GM21447 (cell line): Measurements from ENCODE around the gene DCTN1.
"Not testable (repeated sequence)": the region's sequence is repeated elsewhere in the genome, so short reads cannot be mapped to it uniquely, and the experiment has no call there.

Experiments used
- ATAC-seq: cut with Tn5 transposase; IDR thresholded peaks from one replicate; pipeline ENCODE4 v1.9.1; 2021; ENCODE audit not compliant: unreplicated experiment

DCTN1 gene

GRCh38 chr2:74372674-74373073 lies 7.4 kb downstream of the DCTN1 start:
- no peak for ATAC-seq

- no peak for ATAC-seq
Observed at GRCh38 chr2:74371421-74371820, 8.7 kb downstream of the DCTN1 start.

GRCh38 chr2:74369976-74370375 lies 10.1 kb downstream of the DCTN1 start:
- ATAC-seq, result no peak

- ATAC-seq, result no peak
Observed at GRCh38 chr2:74368499-74368898, 11.6 kb downstream of the DCTN1 start.

GRCh38 chr2:74367789-74368188 lies 12.3 kb downstream of the DCTN1 start:
- ATAC-seq, result no peak

DNA sequence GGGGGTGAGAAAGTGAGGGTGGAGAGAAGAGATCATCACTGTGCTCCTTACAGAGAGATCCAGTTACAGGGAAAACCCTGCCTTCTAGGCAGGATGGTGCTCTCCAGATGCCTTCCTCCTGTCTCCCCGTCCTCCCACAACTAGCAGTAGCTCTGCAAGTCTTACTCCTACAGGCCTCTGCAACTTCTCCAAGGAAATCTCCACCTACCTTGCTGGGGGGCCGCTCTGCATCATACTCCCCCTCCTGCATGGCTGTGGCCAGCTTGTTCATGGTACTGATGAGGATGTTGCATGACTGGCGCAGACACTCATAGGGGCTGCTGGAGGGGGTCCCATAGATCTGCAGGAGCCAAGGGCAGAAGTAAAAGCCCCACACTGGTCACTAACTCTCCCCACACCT lies 14.1 kb downstream of the DCTN1 start:
- no peak for ATAC-seq

DNA sequence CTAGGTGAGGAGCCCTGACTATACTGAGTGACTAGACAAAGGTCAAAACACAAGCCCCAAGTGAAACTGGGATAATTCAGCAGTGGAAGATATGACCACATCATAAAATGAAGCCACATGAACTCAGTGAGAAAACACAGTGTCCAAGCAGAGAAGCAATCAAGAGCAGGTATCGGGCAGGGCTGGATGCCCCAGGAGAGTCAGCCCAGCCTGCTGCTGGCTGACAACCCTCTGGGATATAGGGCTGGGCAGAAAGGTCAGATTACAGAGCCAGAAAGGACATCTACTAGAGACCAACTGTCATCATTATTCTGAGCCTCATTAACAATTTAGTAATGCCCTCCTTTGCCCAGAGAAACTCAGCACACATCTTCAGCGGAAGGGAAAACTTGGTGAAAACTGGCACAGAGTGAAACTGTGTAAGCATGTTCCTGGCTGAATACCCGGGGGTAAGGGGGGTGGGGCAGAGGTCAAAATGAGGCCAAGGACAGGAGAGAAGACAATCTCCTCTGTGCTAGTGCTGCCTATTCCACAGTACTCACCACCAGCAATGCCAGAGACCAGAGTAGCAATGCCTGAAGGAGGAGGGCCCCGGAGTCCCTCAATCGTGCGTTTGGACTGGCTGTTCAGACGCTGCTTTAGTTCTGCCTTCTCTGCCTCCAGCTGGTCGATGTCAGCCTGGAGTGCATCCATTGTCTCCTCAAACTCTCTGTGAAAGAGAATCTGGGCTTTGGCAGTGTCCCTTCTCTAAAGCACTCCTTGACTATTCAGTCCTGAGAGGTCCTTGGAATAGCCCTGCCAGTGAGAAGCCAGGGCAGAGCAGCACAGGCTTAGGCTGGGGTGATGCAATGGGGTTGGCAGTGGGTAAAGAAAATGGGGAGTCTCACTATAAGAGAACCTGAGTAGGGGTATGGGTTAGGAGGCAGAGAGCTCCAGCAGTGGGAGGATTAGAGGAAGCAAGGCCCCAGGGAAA lies 15.3 kb downstream of the DCTN1 start:
- no peak for ATAC-seq

DNA sequence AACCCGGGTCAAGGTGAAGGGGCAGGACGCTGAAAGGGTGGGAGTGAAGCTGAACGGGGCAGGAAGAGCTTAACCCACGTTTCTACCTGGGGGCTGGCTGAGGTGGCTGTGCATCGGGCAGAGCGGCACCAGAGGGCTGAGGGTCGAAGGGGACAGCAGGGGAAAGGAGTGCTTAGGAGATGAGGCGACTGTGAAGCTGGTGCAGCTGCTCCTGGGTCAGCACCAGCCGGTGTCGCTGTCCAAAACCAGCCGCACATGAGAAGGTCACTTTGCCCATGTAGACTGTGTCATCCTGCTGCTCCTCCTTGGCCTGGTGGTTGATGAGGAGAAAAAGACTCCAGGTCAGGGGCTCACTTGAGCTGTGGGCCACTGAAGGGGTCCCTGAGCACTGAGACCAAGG lies 18.8 kb downstream of the DCTN1 start:
- no peak for ATAC-seq

DNA sequence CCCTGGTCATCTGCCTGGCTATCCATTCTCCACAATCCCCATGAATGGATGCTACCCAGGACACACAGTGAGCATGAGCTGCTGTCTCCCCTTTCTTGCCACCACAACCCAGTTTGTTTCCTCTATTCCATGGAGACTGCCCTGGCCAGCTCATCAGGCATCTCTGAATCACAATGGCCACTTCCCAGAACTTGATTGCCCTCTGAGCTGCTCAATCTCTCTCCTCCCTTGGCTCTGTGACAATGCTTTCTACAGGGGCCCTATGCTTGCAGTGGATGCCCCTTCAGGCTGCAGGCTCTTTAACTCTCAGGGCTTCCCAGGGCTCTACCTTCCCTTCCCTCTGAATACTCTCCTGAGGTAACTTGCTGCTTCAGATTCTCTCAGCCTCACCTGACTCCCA lies 22.5 kb downstream of the DCTN1 start:
- ATAC-seq, result no peak

- no peak for ATAC-seq
Observed at GRCh38 chr2:74349889-74350288, 30.2 kb downstream of the DCTN1 start.

GRCh38 chr2:74347742-74348141 lies 32.4 kb downstream of the DCTN1 start:
- ATAC-seq, result no peak

DNA sequence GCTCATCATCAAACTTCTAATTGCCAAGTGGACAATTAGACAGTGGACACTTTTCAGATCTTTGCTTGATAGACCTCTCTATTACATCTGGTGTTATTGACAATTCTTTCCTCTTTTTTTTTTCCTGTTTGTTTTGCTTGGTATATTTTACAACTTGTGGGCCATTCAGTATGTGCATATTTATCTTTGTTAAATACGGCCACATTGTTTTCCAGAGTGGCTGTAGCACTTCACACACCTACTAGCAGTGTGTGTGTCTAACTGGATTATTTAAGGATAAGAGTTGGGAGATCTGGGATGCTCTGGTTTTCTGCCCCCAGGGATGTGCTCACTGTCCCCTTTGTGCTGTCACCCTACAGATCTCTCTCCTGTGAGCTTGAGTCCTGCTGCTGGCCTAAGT lies 32.8 kb downstream of the DCTN1 start:
- no peak for ATAC-seq

DNA sequence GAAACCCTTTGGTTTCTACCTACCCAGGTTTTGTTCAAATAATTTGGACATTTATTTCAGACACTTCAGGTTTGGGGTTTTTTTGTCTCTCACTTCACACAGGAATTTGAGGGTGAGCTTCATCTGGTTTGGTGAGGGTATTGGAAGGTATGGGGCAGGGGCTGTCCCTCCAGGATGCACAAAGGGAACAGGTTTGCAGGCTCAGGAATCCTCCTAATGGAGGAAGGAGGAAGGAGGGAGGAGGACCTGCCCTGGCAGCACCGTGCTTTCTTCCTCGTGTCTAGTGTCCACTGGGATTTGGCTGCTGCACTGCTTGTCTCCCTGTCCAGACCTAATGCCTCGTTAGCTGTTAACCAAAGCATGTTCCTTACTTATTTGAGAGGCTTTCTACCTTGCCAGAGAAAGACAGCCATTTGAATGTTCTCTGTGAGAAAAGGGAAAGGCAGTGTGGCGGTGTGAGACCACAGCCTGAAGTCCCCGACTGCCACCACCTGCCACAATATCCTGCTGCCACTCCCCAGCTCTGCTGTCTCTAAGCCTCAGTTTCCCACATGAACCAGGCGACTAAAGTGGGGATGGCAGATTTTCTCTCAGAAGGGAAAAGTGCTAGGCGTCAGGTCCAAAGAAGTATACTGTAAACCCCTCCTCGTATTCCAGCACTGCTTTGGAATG lies 34.7 kb downstream of the DCTN1 start:
- ATAC-seq, result no peak

DNA sequence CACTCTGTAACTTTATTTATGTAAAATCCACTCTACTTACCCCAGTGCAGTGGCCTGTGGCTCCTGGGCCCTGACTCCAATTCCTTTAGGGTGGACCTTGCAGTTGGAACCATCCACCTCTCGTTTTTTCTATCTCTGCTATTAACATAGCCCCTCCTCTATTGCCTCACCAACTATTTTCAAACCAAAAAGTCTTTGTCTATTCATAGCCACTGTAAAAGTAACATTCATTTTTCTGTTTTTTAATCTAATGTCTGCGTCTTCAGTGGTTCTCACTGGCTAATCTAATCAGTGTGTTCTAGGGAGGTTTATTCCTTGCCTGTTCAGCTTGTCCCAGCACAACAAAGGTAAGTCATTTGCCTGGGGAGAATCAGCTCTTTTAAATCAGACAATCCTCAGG lies 36.8 kb downstream of the DCTN1 start, which contains the start of gene SLC4A5:
TSS of gene SLC4A5 (minus strand) at position 101 of the 400 bp plus-strand sequence. CDS start 28,393 bp downstream, outside the sequence.
- ATAC-seq, result no peak

GRCh38 chr2:74336227-74336626 lies 43.9 kb downstream of the DCTN1 start:
- ATAC-seq, result not testable (repeated sequence)

GRCh38 chr2:74334931-74335333 lies 45.2 kb downstream of the DCTN1 start:
- no peak for ATAC-seq

DNA sequence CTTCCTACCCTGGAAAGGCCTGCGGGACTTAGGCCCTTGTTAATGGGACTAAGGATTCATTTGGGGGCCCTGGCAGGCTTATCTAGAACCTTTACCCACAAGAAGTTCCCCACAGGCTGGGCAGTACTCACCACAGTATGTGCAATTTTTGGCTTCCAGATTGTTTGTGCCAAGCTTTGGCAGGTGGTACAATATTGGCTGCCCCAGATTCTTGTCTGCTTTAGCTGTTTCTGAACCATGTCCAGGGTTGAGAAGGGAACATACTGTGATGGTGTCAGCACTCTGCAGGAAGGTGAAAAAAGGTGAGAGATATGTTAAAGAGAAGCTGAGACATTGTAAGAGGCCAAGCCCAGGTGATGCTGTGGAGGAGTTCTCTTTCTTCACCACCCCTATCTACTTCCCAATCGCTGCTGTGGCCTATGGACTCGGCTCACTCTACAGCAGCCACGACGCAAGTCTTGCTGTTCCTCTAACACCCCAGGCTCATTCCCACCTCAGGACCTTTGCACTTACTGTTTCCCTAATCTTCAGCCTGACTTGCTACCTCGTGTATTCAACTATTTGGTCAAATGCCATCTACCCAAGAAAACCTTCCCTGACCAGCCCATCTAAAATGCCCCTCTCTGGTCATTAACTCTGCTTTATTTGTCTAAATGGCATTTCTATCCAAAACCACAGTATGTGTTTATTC lies 46.1 kb downstream of the DCTN1 start:
- ATAC-seq, result no peak

DNA sequence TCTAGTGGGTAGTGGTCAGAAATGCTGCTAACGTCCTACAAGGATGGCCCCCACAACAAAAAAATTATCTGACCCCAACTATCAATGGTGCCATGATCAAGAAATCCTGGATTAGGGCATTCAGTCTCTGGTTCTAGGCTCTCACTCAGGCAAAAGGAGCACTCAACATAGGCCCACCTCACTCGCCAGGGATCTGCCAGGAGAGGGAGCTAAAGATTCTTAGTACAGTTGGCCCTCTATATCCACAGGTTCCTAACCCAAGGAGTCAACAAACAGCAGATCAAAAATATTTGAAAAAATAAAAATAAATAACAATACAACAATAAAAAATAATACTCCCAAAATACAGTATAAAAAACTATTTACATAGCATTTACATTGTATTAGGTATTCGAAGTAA lies 46.9 kb downstream of the DCTN1 start:
- no peak for ATAC-seq

DNA sequence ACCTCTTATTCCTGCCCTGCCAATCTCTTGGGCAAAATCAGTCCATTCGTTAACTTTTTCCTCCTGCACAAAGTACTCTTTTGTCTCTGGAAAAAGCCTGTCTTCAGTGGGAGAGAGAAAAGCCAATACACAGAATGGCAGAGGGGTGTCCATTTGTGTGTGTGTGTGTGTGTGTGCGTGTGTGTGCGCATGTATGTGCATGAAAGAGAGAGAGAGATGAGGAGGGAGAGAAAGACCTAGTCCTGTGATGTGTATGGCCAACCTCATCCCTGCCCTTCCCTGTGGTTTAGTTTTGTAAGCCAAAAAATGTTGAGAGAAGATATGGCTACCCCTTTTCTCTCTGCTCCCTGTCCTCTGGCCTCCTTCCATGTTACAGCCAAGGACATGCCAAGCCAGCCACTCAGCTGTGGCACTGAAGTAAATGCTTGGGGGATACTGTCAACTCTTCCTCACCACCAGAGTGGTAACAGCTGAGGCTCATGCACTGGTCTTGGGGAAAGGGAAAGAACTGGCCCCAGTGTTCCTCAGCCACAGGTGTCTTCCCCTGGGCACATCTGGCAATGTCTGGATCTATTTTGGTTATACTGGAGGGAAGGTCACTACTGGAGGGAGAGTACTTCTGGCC lies 47.4 kb downstream of the DCTN1 start:
- ATAC-seq, result no peak

DNA sequence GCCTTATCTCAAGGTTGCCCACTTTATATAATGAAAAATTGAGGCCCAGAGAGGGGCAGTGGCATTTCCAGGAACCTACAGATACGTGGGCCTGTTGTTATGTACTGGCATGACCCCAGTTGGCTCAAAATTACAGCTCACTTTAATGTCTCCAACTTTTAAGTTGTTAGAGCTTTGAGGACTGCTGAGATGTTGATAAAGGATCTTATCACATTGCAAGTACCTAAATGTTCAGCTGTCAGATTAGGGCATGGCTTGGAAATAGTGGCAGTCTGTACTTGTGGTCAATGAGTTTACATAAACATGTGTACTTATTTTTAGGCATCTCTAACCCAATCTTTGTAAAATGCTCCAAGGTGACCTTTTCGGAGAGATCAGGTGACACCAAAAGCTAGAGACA lies 51.5 kb downstream of the DCTN1 start:
- no peak for ATAC-seq

DNA sequence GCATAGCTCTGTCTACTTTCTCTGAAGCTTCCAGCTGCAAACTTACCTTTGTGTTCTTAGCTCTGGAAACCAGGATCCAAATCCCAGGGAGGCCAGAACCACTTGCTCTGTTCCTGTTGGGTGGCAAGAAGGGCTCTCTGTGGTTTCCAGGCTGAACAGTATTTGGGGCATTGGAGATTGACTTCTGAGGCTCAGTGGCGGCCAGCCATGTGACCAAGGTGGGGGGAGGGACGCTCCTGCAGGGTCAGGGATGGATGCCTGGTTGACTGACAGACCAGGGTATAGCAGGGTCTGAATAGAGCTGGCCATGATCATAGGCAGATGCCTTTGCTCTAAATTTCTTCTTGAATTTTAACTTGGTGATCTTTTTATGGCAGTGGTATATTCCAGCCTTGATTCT lies 52.0 kb downstream of the DCTN1 start:
- no peak for ATAC-seq
